HUES6 (cell line): Measurements from ENCODE around the gene TXNDC15.

Experiments
- H3K27ac ChIP-seq: 2 replicates; pipeline ENCODE4 v1.7.0; 2013; ENCODE audit warnings: low read depth, mild to moderate bottlenecking, low read length, inconsistent platforms
- H3K27me3 ChIP-seq: 2 replicates; pipeline ENCODE4 v1.6.1; 2013; ENCODE audit warnings: low read length; ENCODE audit not compliant: control insufficient read depth, insufficient read depth
- H3K36me3 ChIP-seq: 2 replicates; pipeline ENCODE4 v1.6.1; 2013; ENCODE audit warnings: low read length; ENCODE audit not compliant: control insufficient read depth, insufficient read depth
- H3K4me1 ChIP-seq: 2 replicates; pipeline ENCODE4 v1.6.1; 2013; ENCODE audit warnings: low read length; ENCODE audit not compliant: control insufficient read depth, insufficient read depth
- H3K4me3 ChIP-seq: 2 replicates; pipeline ENCODE4 v1.5.1; 2013; ENCODE audit warnings: low read depth, low read length
- H3K9ac ChIP-seq: one replicate; pipeline ENCODE4 v1.6.1; 2013; ENCODE audit warnings: mild to moderate bottlenecking, low read length
- H3K9me3 ChIP-seq: 2 replicates; pipeline ENCODE4 v1.6.1; 2013; ENCODE audit warnings: low read depth, low read length; ENCODE audit not compliant: control insufficient read depth, insufficient read depth

Gene TXNDC15

DNA sequence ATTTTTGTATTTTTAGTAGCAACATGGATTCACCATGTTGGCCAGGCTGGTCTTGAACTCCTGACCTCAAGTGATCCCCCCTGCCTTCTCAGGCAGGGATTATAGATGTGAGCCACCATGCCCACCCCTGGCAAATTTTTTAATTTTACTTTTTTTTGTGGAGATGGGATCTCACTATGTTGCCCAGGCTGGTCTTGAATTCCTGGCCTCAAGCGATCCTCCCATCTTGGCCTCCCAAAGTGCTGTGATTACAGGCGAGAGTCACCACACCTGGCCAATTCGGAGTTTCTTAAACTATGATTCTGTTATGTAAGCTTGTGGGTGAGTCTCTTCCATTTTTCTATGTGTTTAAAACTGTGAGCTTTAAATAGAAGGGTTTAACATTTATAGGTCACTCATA, 58.3 kb downstream of the TXNDC15 start:
- 0 out of 2 replicates have a peak, but pooled peaks cover 4% of the 10 kb centered on the region for H3K4me1 ChIP-seq
- no peak overlapping the region for H3K27ac ChIP-seq
- no peak overlapping the region for H3K4me3 ChIP-seq
- no peaks in the 10 kb centered on the region for H3K27me3 ChIP-seq
- H3K9me3 ChIP-seq, result no peaks in the 10 kb centered on the region
- peaks cover 19% of the 10 kb centered on the region for H3K36me3 ChIP-seq
- no peak overlapping the region for H3K9ac ChIP-seq

DNA sequence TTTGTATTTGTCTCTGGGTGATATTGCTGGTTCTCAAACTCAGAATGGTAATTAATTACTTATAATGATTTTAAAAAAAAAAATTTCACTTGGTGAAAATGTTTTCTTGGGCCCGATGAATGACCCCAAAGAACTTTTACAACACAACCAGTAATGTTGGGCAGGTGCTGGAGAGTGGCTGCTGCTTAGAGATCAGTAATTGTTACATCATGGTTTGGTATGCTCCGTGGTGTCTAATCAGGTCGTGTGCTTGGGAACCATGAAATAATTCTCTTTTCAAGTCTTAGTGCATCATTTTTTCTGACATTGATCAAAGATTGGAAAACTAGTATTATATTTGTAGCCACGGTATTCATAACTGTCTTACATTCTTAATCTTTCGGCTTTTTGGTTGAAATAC, 60.0 kb downstream of the TXNDC15 start:
- no peaks in the 10 kb centered on the region for H3K27me3 ChIP-seq
- 0 out of 2 replicates have a peak, but pooled peaks cover 9% of the 10 kb centered on the region for H3K4me1 ChIP-seq
- H3K27ac ChIP-seq, result no peak overlapping the region
- no peaks in the 10 kb centered on the region for H3K9me3 ChIP-seq
- no peak overlapping the region for H3K4me3 ChIP-seq
- no peak overlapping the region for H3K9ac ChIP-seq
- peaks cover 17% of the 10 kb centered on the region for H3K36me3 ChIP-seq

DNA sequence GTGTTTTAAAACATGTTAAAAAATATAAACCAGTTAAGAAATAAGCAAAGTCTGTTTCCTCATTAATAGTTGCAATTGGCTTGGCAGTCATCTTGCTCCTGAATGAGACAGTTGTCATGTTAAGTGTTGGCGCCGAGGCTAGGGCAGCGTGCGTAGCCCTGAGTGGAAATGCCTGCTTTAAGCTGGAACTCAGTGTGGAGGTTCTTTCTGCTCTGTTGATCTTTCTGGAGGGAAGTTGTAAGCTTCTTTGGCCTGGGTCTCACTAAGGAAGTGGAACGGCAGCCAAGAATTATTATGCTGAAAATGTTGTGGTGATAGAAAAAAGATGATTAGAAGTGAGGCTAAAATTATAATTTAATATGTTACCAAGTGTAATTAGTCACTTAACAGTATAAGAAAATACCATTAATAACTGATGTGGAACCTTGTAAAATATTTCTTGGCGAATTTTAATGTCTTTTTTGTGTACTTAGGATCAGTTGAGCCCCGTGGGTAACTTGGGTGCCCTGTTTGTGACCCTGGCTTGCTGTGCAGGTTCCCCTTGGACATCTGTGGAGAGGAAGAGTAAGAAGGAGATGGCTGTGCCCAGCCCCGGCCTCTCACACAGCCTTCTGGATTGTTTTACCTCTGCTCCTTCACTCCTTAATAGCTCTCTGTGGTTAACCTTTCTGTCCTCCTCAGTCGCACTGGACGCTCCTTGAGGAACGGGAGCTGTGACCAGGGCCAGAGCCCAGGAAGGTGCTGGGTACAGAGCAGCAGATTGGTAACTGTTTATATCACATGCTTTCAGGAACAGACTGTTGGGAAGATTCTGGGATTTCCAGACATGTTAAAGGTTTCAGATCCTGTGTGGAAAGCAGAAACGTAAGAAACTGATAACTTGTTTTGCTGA, 61.8 kb downstream of the TXNDC15 start:
- H3K27me3 ChIP-seq, result no peaks in the 10 kb centered on the region
- no peak overlapping the region for H3K4me3 ChIP-seq
- 0 out of 2 replicates have a peak, but pooled peaks cover 9% of the 10 kb centered on the region for H3K4me1 ChIP-seq
- H3K9me3 ChIP-seq, result no peaks in the 10 kb centered on the region
- no peak overlapping the region for H3K9ac ChIP-seq
- peaks cover 7% of the 10 kb centered on the region; the same call in 1 of the 2 replicates for H3K36me3 ChIP-seq
- no peak overlapping the region for H3K27ac ChIP-seq

DNA sequence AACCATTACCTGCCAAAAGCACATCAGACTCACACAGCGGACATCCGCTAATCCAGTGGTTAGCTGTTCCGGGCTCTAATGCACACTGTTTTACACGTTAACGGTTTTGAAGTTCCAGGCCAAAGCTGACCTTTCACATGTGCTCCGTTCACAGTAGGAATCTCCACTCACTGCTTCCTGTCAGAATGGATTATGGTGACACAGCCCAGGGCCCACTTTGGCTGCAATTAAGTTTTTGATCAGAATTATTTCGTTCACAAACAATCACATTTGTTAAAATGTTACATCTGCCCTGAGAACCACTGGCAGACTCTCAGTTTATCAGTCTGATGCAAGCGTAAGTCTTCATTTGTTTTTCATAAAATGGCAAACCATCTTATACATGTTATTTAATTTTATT, 63.4 kb downstream of the TXNDC15 start:
- H3K4me3 ChIP-seq, result no peak overlapping the region
- H3K27ac ChIP-seq, result no peak overlapping the region
- H3K36me3 ChIP-seq, result peaks cover 7% of the 10 kb centered on the region; the same call in 1 of the 2 replicates
- 0 out of 2 replicates have a peak, but pooled peaks cover 5% of the 10 kb centered on the region for H3K4me1 ChIP-seq
- no peaks in the 10 kb centered on the region for H3K27me3 ChIP-seq
- no peaks in the 10 kb centered on the region for H3K9me3 ChIP-seq
- no peak overlapping the region for H3K9ac ChIP-seq

DNA sequence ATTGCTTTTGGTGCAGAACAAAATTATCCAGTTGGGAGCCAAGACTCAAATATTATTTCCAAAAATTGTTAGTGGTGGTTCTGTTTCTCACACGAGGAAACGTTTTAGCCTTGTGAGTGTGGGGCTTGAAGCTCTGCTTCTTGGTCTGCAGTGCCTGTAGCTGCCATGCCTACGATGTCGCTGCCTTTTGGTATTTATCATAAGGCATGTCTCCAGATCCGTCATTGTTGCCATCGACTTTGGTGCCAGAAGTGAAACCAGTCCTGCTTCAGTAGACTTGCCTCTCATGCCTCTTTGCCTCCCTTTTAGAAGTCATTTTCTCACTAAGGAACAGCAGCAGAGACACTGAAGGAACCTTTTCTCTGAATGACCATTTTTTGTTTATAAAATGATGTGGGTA, 63.9 kb downstream of the TXNDC15 start:
- no peak overlapping the region for H3K4me3 ChIP-seq

DNA sequence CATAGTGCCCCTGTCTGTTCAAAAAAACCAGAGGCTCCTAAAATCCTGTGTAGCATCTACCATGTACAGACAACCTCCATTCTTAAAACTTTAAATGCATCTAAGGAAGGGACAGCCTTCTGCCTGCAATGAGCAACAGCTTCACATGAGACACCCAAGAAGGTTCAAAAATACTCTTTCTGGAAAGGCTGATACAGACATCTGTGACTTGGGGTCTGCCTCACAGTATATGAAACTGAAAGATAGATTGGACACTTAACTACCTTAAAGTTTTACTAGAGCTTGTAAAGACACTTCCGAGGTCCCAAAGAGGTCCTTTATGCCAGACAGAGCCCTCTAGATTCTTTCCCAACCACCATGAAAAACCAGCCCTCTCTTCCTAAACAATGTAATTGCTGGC, 65.3 kb downstream of the TXNDC15 start:
- Histone ChIP-seq H3K27ac (no peak overlapping the region), H3K36me3 (peaks cover 7% of the 10 kb centered on the region; the same call in 1 of the 2 replicates), H3K27me3 (no peaks in the 10 kb centered on the region), H3K9me3 (no peaks in the 10 kb centered on the region), H3K4me1 (0 out of 2 replicates have a peak, but pooled peaks cover 5% of the 10 kb centered on the region), H3K4me3 (no peak overlapping the region), H3K9ac (no peak overlapping the region)

More for the DNA sequence above, 63.9 kb downstream of the TXNDC15 start:
- Histone ChIP-seq H3K27ac (no peak overlapping the region), H3K4me1 (0 out of 2 replicates have a peak, but pooled peaks cover 5% of the 10 kb centered on the region), H3K9me3 (no peaks in the 10 kb centered on the region), H3K27me3 (no peaks in the 10 kb centered on the region), H3K9ac (no peak overlapping the region), H3K36me3 (peaks cover 7% of the 10 kb centered on the region; the same call in 1 of the 2 replicates)

DNA sequence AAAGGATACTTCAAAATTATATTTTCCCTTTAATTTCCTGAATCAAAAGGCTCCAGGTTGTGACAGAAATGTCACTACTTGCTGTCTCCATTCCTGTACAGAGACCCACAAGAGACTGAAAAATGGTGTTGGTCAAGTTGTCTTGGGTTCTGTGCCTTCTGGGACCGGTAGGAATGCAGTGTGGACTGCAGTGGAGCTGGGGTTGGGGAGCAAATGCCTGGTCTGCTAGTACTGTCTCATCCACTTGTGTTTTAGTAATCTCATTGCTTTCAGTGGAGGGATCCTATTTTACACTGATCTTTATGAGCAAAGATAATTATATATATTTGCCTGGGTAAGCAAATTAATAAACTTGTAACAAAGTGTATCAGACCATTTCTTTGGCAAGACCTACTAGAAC, 69.4 kb downstream of the TXNDC15 start:
- Histone ChIP-seq H3K36me3 (no peaks in the 10 kb centered on the region), H3K9me3 (no peaks in the 10 kb centered on the region), H3K27ac (no peak overlapping the region), H3K4me3 (no peak overlapping the region), H3K27me3 (no peaks in the 10 kb centered on the region), H3K4me1 (no peaks in the 10 kb centered on the region), H3K9ac (no peak overlapping the region)

DNA sequence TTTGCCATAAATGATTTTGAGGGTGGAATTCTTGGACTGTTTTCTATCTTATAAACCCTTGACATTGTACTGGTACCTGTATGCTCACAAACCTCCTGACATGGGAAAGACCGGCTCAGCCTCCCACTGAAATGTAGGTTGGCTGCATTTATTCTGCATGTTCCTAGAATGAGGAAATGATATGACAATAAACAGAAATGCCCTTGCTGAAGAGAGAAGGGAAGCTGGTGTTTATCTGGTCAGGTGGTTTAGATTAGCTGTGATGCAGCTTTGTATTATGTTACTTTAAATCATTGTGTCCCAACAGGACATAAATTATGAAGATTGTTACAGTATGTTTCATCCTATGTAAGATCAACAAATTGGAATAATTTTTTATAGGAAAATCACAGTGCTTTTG, 70.5 kb downstream of the TXNDC15 start:
- Histone ChIP-seq H3K36me3 (no peaks in the 10 kb centered on the region), H3K9me3 (no peaks in the 10 kb centered on the region), H3K9ac (no peak overlapping the region), H3K27ac (no peak overlapping the region), H3K4me1 (no peaks in the 10 kb centered on the region), H3K4me3 (no peak overlapping the region), H3K27me3 (no peaks in the 10 kb centered on the region)

DNA sequence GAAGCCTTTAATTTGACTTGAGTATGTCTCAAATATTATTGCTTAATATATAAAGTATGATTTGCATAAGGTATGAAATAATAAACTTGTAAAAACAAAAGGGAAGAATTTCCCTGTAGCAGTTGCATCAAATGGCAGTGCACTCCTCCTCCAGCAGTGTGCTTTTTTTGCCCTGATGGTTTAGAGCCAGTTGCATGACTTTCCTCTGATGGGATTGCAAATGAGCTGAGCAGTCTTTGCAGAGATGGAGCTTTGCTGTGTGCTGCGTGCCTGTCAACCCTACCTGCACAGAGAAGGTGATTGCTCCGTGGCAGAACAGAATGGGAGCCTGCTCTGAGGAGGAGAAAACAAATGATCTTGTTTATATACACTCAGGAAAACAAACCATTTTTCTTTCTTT, 70.9 kb downstream of the TXNDC15 start:
- H3K4me3 ChIP-seq, result no peak overlapping the region
- H3K9ac ChIP-seq, result no peak overlapping the region
- H3K4me1 ChIP-seq, result no peaks in the 10 kb centered on the region
- H3K9me3 ChIP-seq, result no peaks in the 10 kb centered on the region
- H3K27me3 ChIP-seq, result no peaks in the 10 kb centered on the region
- no peak overlapping the region for H3K27ac ChIP-seq
- no peaks in the 10 kb centered on the region for H3K36me3 ChIP-seq

DNA sequence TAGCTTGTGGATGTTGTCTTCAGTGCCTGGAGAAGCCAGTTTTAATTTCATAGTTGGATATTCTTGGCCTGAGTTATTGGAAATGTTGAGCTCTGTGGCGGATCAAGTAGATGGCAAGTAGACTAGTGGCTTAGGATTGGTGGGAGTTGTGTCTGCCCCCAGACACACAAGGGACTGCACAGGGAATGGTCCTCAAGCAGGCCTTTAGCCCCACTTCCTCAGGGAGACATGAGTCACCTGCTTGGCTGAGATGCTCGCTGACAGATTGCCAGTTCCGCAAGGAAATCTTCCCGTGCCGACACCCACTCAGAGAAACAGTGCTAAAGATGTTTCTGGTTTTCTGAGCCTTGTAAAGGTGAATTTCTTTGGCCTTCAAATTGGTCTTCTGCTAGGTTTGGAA, 74.7 kb downstream of the TXNDC15 start:
- Histone ChIP-seq H3K4me3 (no peak overlapping the region), H3K4me1 (no peaks in the 10 kb centered on the region), H3K9ac (no peak overlapping the region), H3K36me3 (no peaks in the 10 kb centered on the region), H3K27ac (no peak overlapping the region), H3K27me3 (no peaks in the 10 kb centered on the region), H3K9me3 (peaks cover 2% of the 10 kb centered on the region; the same call in 1 of the 2 replicates)

- Histone ChIP-seq H3K9ac (no peak overlapping the region), H3K27me3 (no peaks in the 10 kb centered on the region), H3K4me3 (no peak overlapping the region), H3K27ac (no peak overlapping the region), H3K9me3 (peaks cover 6% of the 10 kb centered on the region; the same call in 1 of the 2 replicates), H3K36me3 (no peaks in the 10 kb centered on the region), H3K4me1 (no peaks in the 10 kb centered on the region)
These were observed 75.1 kb downstream of the TXNDC15 start for GRCh38 chr5:134949316-134949715.
